Stomach (tissue), 4 donors: ENCODE measurements around the gene AP3B1.

Experiments
- CTCF ChIP-seq, 7 experiments: fragments of 450-650 bp in 4 of 7; fragments of 200-600 bp in 3 of 7; sonication (generic) in 3 of 7; IDR thresholded peaks; one replicate each; pipeline ENCODE4 v1.5.1; 2016 to 2019; ENCODE audit warnings: antibody characterized with exemption in 7 of 7, control low read depth in 2 of 7, mild to moderate bottlenecking in 1 of 7
- EP300 ChIP-seq: sonication (generic); formaldehyde crosslinking; IDR thresholded peaks from one replicate; pipeline ENCODE4 v1.6.1; 2017; ENCODE audit warnings: antibody characterized with exemption
- POLR2A ChIP-seq, 4 donors: fragments of 450-650 bp; IDR thresholded peaks; one replicate each; pipeline ENCODE4 v1.6.1; 2016; ENCODE audit warnings: antibody characterized with exemption in 4 of 4, control low read depth in 2 of 4, mild to moderate bottlenecking in 1 of 4, moderate library complexity in 1 of 4
- POLR2AphosphoS5 ChIP-seq, 3 donors: sonication (generic); formaldehyde crosslinking; IDR thresholded peaks; one replicate each; pipeline ENCODE4 v1.6.1; 2016; ENCODE audit warnings: antibody characterized with exemption in 3 of 3

- TF ChIP-seq POLR2AphosphoS5 (IDR thresholded peaks at IDR 0.05) (no peak), CTCF (IDR thresholded peaks at IDR 0.05) (no peak), POLR2A (IDR thresholded peaks at IDR 0.05) (no peak), EP300 (no peak)
Observed at GRCh38 chr5:78264600-78264999, 29.9 kb downstream of the AP3B1 start.
